Choroid plexus epithelial cell (primary cell): Measurements from ENCODE around the gene AMN1.
"Not testable (repeated sequence)": the region's sequence is repeated elsewhere in the genome, so short reads cannot be mapped to it uniquely, and the experiment has no call there.

ENCODE experiments used
- DNase-seq: peaks from one replicate; pipeline ENCODE4 v3.0.0-alpha.2; 2010; ENCODE audit warnings: low read depth
- H3K4me3 ChIP-seq: 2 replicates; pipeline ENCODE4 v1.5.1; 2011; ENCODE audit warnings: low read depth, mild to moderate bottlenecking, control low read depth, low read length, moderate library complexity
- CTCF ChIP-seq: conservative IDR thresholded peaks from 2 replicates; pipeline ENCODE4 v1.5.1; 2011; ENCODE audit warnings: low read depth, mild to moderate bottlenecking, control low read depth, inconsistent platforms, low read length, moderate library complexity

Gene AMN1

GRCh38 chr12:31736472-31736871 lies 7.7 kb upstream of the AMN1 start:
- no peak for TF ChIP-seq CTCF
- H3K4me3 ChIP-seq = no peak overlapping the region
- peak; percentile 89 for DNase-seq

DNA sequence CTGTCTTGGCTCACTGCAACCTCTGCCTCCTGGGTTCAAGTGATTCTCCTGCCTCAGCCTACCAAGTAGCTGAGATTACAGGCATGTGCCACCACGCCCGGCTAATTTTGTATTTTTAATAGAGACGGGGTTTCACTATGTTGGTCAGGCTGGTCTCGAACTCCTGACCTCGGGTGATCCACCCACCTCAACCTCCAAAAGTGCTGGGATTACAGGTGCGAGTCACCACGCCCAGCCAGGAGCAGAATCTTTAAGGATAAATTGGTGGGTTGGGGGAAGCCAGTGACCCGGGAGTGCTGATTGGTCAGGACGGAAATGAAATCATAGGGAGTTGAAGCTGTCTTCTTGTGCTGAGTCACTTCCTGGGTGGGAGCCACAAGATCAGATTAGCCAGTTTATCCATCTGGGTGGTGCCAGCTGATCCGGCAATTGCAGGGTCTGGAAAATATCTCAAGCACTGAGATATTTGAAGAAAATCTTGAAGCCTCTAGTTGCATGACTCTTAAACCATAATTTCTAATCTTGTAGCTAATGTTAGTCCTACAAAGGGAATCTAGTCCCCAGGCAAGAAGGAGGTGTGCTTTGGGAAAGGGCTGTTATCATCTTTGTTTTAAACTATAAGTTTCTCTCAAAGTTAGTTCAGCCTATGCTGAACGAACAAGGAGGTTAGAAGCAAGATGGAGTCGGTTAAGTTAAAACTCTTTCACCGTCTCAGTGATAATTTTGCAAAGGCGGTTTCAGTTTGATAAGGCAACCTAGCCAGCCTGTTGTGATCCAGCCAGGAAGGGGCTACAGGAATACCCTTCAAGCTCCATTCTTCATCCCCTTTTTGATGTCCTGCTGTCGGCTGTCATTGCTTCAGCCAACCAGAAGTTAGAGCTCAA lies 5.0 kb upstream of the AMN1 start:
- peak; percentile 68 for DNase-seq

DNA sequence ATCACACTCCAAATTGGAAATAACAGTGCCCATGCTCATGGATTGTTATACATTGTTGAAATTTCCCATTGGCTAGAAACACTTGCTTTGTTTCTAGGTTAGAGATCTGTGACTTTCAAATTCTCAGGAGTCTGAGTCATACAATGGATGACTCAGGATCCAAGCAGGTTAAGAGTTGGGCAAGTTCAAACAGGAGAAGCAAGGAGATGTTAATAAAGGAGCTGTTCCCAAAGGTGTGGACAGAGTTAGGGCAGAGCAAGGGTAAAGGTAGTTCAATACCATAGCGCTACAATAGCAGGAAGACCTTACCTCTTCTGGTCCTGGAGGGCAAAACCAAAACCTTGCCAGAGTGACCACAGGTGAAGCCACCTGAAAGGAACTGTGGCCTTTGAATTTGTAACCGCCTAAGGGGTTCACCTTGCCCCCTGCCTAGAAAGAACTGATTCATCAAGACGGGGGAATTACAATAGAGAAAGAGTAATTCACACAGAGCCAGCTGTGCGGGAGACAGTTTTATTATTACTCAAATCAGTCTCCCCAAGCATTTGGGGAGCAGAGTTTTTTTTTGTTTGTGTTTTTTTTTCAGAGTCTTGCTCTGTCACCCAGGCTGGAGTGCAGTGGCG lies 4.2 kb upstream of the AMN1 start:
- TF ChIP-seq CTCF = no peak
- H3K4me3 ChIP-seq = no peak overlapping the region
- DNase-seq = peak; percentile 89

More for the DNA sequence above, 5.0 kb upstream of the AMN1 start:
- H3K4me3 ChIP-seq = not testable (repeated sequence)

DNA sequence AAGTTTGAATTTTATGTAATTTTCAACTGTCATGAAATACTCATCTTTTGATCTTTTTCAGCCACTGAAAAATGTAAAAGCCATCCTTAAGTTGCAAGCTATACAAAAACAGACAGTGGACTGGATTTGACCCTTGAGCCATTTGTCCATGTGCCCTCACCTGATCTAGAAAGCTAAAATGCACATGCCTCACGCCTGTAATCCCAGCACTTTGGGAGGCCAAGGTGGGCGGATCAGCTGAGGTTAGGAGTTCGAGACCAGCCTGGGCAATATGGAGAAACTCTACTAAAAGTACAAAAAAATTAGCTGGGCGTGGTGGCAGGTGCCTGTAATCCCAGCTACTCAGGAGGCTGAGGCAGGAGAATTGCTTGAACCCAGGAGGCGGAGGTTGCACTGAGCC lies 2.4 kb upstream of the AMN1 start:
- H3K4me3 ChIP-seq = not testable (repeated sequence)

GRCh38 chr12:31729705-31730104 lies 884 bp upstream of the AMN1 start:
- H3K4me3 ChIP-seq = peak overlapping the region; percentile 73
- no peak for TF ChIP-seq CTCF
- no peak for DNase-seq

More for the DNA sequence above, 2.4 kb upstream of the AMN1 start:
- DNase-seq = not testable (repeated sequence)

DNA sequence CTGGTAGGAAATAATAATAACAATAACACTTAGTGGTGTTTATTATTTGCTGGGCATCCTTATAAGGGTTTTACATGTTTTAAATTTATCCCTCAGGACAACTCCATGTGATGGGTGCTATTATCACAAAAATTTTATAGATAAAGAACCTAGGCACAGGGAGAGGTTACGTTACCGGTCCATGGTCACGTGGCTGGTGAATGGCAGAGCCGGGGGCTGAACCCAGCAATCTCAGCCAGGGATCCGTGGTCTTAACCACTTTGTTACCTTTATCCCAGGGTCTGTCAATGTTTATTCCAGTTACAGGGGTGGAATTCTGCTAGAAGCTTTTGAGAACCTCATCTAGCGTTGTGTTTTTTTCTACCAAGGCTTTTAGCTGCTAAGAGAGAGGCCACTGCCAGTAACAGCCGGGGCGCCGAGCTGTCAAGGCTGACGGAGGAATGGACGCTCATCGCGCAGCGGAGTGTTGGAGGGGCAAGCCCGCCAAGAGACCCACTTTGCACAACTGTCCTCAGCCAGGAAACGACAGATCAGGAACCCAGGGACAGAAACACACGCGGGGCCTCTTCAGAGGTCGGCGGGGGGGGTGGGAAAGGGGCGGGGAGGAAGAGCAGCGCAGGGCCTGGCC lies 418 bp downstream of the AMN1 start:
- TF ChIP-seq CTCF = no peak
- no peak for DNase-seq
- peak overlapping the region; percentile 73 for H3K4me3 ChIP-seq

DNA sequence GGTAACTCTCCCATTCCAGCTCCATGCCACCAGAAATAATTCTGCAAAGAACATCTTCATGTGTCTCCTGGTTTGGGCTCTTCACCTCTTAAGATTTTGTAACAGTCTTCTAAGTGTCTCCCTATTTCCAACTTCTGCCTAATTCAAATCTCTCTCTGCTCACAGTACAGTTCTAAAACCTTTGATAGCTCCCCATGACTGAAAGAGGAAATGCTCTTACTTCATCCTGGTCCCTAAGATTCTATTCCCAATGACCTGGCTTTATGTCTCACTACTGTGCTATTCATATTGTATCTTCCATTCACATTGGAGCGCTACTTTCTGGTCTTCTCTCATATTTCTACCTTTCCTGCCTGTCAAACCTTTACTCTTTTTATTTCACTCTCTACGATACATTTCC lies 1.6 kb downstream of the AMN1 start:
- no peak for TF ChIP-seq CTCF
- H3K4me3 ChIP-seq = no peak overlapping the region
- DNase-seq = no peak
